Thyroid gland (tissue), 4 donors: Measurements from ENCODE around the gene CDH23.

ENCODE experiments used
- POLR2A ChIP-seq, 2 donors: fragments of 450-650 bp; IDR thresholded peaks; one replicate each; pipeline ENCODE4 v1.6.1; 2017; ENCODE audit warnings: antibody characterized with exemption in 2 of 2, mild to moderate bottlenecking in 2 of 2, moderate library complexity in 1 of 2
- TF ChIP-seq, protein P1 (sequence below), 6 experiments: fragments of 200-600 bp in 3 of 6; fragments of 450-650 bp in 3 of 6; sonication (generic) in 3 of 6; IDR thresholded peaks; one replicate each; pipeline ENCODE4 v1.5.1; 2016 to 2019; ENCODE audit warnings: antibody characterized with exemption in 6 of 6, mild to moderate bottlenecking in 2 of 6, inconsistent platforms in 1 of 6, moderate library complexity in 1 of 6

DNA sequence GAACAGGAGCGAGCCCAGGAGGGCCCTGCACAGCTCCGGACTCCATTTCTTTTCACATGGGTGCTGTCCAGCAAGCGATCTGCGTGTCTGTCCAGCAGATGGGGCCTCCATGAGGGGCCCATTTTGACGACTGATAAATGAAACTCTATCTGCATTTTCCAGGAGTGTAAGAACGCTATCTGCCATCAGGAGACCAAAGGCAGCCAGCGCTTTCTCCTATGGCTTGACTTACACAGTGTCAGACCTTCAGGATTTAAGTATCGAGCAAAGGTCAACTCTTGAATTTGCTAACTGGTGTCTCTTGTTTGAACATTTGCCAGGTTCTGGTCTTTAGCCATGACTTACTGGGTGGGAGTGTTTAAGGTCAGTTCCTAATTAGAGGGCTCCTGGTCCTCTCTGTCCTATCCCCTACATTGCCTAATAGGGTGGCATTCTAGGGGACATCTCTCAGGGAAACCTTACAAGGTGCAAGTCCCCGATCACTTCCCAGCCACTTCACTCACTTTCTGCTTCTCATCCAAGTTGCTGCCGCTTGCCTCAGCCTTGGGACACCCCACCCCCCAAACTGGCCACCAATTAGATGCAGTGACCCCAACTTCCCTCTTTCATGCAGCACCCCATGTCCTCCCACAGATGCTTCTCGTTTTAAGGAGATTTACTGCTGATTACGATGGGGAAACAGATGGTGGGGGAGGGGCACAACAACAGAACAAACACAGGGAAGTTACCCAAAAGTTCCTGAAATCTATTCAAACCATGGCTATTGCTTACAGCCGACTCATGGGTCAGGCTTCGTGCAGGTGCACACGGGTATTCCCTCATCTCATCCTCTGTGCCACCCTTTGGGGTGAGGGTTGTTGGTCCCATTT, 356.6 kb downstream of the CDH23 start:
- TF ChIP-seq, protein P1, sequence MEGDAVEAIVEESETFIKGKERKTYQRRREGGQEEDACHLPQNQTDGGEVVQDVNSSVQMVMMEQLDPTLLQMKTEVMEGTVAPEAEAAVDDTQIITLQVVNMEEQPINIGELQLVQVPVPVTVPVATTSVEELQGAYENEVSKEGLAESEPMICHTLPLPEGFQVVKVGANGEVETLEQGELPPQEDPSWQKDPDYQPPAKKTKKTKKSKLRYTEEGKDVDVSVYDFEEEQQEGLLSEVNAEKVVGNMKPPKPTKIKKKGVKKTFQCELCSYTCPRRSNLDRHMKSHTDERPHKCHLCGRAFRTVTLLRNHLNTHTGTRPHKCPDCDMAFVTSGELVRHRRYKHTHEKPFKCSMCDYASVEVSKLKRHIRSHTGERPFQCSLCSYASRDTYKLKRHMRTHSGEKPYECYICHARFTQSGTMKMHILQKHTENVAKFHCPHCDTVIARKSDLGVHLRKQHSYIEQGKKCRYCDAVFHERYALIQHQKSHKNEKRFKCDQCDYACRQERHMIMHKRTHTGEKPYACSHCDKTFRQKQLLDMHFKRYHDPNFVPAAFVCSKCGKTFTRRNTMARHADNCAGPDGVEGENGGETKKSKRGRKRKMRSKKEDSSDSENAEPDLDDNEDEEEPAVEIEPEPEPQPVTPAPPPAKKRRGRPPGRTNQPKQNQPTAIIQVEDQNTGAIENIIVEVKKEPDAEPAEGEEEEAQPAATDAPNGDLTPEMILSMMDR (IDR thresholded peaks at IDR 0.05) = no peak
- TF ChIP-seq POLR2A (IDR thresholded peaks at IDR 0.05) = no peak
